Vagina (tissue), 2 donors: Measurements from ENCODE around the gene BAHCC1.

Source experiments
- CTCF ChIP-seq, 3 experiments: fragments of 450-650 bp in 2 of 3; fragments of 200-600 bp in 1 of 3; sonication (generic) in 1 of 3; IDR thresholded peaks; one replicate each; pipeline ENCODE4 v1.5.1; 2017 to 2019; ENCODE audit warnings: antibody characterized with exemption in 3 of 3, mild to moderate bottlenecking in 2 of 3, moderate library complexity in 2 of 3
- POLR2A ChIP-seq, 2 donors: fragments of 450-650 bp; IDR thresholded peaks; one replicate each; pipeline ENCODE4 v1.6.1; 2017; ENCODE audit warnings: antibody characterized with exemption in 2 of 2, mild to moderate bottlenecking in 2 of 2, moderate library complexity in 2 of 2
- POLR2AphosphoS5 ChIP-seq, 2 donors: sonication (generic); formaldehyde crosslinking; IDR thresholded peaks; one replicate each; pipeline ENCODE4 v1.9.0; 2017; ENCODE audit warnings: antibody characterized with exemption in 2 of 2, mild to moderate bottlenecking in 2 of 2, low read depth in 1 of 2; ENCODE audit not compliant: insufficient read depth in 1 of 2

- TF ChIP-seq POLR2A (IDR thresholded peaks at IDR 0.05) = no peak
- no peak for TF ChIP-seq POLR2AphosphoS5 (IDR thresholded peaks at IDR 0.05; ENCODE audit: insufficient read depth in 1 of 2, low read depth in 1 of 2)
- TF ChIP-seq CTCF (IDR thresholded peaks at IDR 0.05) = no peak
Observed at GRCh38 chr17:81482673-81483072, 87.4 kb downstream of the BAHCC1 start.
